GM12878 (cell line): ENCODE measurements around the gene EVC. TPM values are rescaled to one million over a fixed set of nuclear protein-coding genes. Genes with fewer than 3 reads are reported as not detected.

ENCODE experiments used
- ATAC-seq: fragments of 200-7000 bp; cut with Tn5 transposase; 3 replicates; pipeline ENCODE4 v1.9.1; 2020; ENCODE audit warnings: mild to moderate bottlenecking, moderate library complexity
- BruUV-seq: library from RNA; stranded (reverse); fragments of 400-500 nt; replicated peaks from 2 replicates; lab custom pipeline; 2021; lab: Mats Ljungman, UMichigan
- CTCF ChIA-PET: fragments of 300-600 bp; sonication (Branson Sonifier 250); formaldehyde crosslinking; extraction: SDS; loops from one replicate; lab custom pipeline; 2021; ENCODE audit warnings: inconsistent platforms; lab: Yijun Ruan, JAX
- POLR2A ChIA-PET: fragments of 350-600 bp; formaldehyde crosslinking; extraction: SDS; loops from one replicate; lab custom pipeline; 2021; ENCODE audit warnings: inconsistent platforms; lab: Charles Lee
- RAD21 ChIA-PET: fragments of 300-600 bp; sonication (Branson Sonifier 250); formaldehyde crosslinking; loops from one replicate; lab custom pipeline; 2023; ENCODE audit warnings: antibody characterized with exemption; ENCODE audit not compliant: unreplicated experiment; lab: Charles Lee
- SMC1A ChIA-PET: fragments of 300-600 bp; sonication (Branson Sonifier 250); formaldehyde crosslinking; loops from one replicate; lab custom pipeline; 2023; ENCODE audit not compliant: unreplicated experiment, uncharacterized antibody; lab: Charles Lee
- DNase-seq: peaks from one replicate; pipeline ENCODE4 v3.0.0-alpha.2; 2011; ENCODE audit warnings: low read depth, low spot score
- FAIRE-seq: peaks from 3 replicates; lab custom pipeline; 2011; peaks lifted over from hg19 to GRCh38; lab: Jason Lieb, UNC
- H2AFZ ChIP-seq: 2 replicates; pipeline ENCODE4 v1.6.0; 2011; ENCODE audit warnings: low read depth, low read length, control low read depth; ENCODE audit not compliant: control insufficient read depth
- H3K27ac ChIP-seq: 2 replicates; pipeline ENCODE4 v1.5.1; 2011; ENCODE audit warnings: control low read depth; ENCODE audit not compliant: control insufficient read depth, insufficient read depth
- H3K27me3 ChIP-seq, 2 experiments: replicated peaks in 1 of 2; 2 replicates each; pipeline versions ENCODE4 v1.6.0 to v1.6.1; 2011; ENCODE audit warnings: low read length in 1 of 2; ENCODE audit not compliant: control insufficient read depth in 2 of 2, insufficient read depth in 2 of 2
- H3K36me3 ChIP-seq, 2 experiments: 2 replicates each; pipeline ENCODE4 v1.5.1; 2011; ENCODE audit warnings: low read length in 1 of 2; ENCODE audit not compliant: control insufficient read depth in 2 of 2, insufficient read depth in 2 of 2
- H3K4me1 ChIP-seq: 2 replicates; pipeline ENCODE4 v1.6.1; 2011; ENCODE audit warnings: mild to moderate bottlenecking, low read length, moderate library complexity, mixed read lengths; ENCODE audit not compliant: control insufficient read depth, insufficient read depth
- H3K4me2 ChIP-seq: 2 replicates; pipeline ENCODE4 v1.6.0; 2011; ENCODE audit warnings: control low read depth; ENCODE audit not compliant: control insufficient read depth, insufficient read depth
- H3K4me3 ChIP-seq: fragments of 200-600 bp; sonication (generic); 2 replicates; pipeline ENCODE4 v1.5.1; 2016
- H3K79me2 ChIP-seq: 2 replicates; pipeline ENCODE4 v1.6.0; 2011; ENCODE audit warnings: low read length; ENCODE audit not compliant: control insufficient read depth, insufficient read depth
- H3K9ac ChIP-seq: 2 replicates; pipeline ENCODE4 v1.8.0; 2011; ENCODE audit warnings: low read length, control low read depth, mixed read lengths; ENCODE audit not compliant: control insufficient read depth, insufficient read depth
- H3K9me3 ChIP-seq: replicated peaks from 3 replicates; pipeline ENCODE4 v1.5.1; 2011; ENCODE audit warnings: mild to moderate bottlenecking, low read length; ENCODE audit not compliant: control insufficient read depth, insufficient read depth
- H4K20me1 ChIP-seq: 2 replicates; pipeline ENCODE4 v1.6.0; 2011; ENCODE audit not compliant: control insufficient read depth, insufficient read depth
- CBX3 ChIP-seq: fragments of 200-600 bp; sonication (generic); IDR thresholded peaks from 2 replicates; pipeline ENCODE4 v1.6.1; 2016; ENCODE audit warnings: low read depth, borderline replicate concordance
- CHD1 ChIP-seq: IDR thresholded peaks from 2 replicates; pipeline ENCODE4 v1.6.1; 2012; ENCODE audit warnings: low read depth, low read length, improper control_type of control experiment
- E2F4 ChIP-seq: IDR thresholded peaks from 2 replicates; pipeline ENCODE4 v1.6.1; 2012; ENCODE audit warnings: low read depth, low read length, improper control_type of control experiment
- ELK1 ChIP-seq: IDR thresholded peaks from 2 replicates; pipeline ENCODE4 v1.6.1; 2012; ENCODE audit warnings: low read depth, low read length, improper control_type of control experiment
- EP300 ChIP-seq, 2 experiments: fragments of 150-350 bp in 1 of 2; IDR thresholded peaks; 2 replicates each; pipeline ENCODE4 v1.6.1; 2011 to 2012; ENCODE audit warnings: low read depth in 2 of 2, low read length in 2 of 2, borderline replicate concordance in 1 of 2, improper control_type of control experiment in 1 of 2, inconsistent platforms in 1 of 2; ENCODE audit not compliant: control insufficient read depth in 1 of 2
- HDAC6 ChIP-seq: fragments of 200-600 bp; sonication (generic); IDR thresholded peaks from one replicate; pipeline ENCODE4 v1.8.0; 2017; ENCODE audit warnings: antibody characterized with exemption; ENCODE audit not compliant: unreplicated experiment
- HDGF ChIP-seq: fragments of 450-650 bp; IDR thresholded peaks from 2 replicates; pipeline ENCODE4 v1.6.1; 2016; ENCODE audit warnings: antibody characterized with exemption
- MLLT1 ChIP-seq: fragments of 450-650 bp; IDR thresholded peaks from 2 replicates; pipeline ENCODE4 v1.6.1; 2016; ENCODE audit warnings: mild to moderate bottlenecking
- MTA3 ChIP-seq: IDR thresholded peaks from 2 replicates; pipeline ENCODE4 v1.6.1; 2012; ENCODE audit warnings: low read length, inconsistent platforms, borderline replicate concordance
- MYB ChIP-seq: fragments of 150-350 bp; IDR thresholded peaks from 2 replicates; pipeline ENCODE4 v1.6.1; 2014; ENCODE audit warnings: mild to moderate bottlenecking, low read depth, low read length, borderline replicate concordance
- NFYA ChIP-seq: IDR thresholded peaks from 2 replicates; pipeline ENCODE4 v1.6.1; 2011; ENCODE audit warnings: low read depth, mild to moderate bottlenecking, low read length, improper control_type of control experiment, borderline replicate concordance
- NR2C2 ChIP-seq: IDR thresholded peaks from 2 replicates; pipeline ENCODE4 v1.6.1; 2011; ENCODE audit warnings: borderline replicate concordance, low read depth; ENCODE audit not compliant: control insufficient read depth, insufficient read length
- RAD21 ChIP-seq: IDR thresholded peaks from 2 replicates; pipeline ENCODE4 v1.6.1; 2011; ENCODE audit warnings: mild to moderate bottlenecking, low read depth, low read length, moderate library complexity; ENCODE audit not compliant: insufficient read depth
- RCOR1 ChIP-seq: conservative IDR thresholded peaks from 2 replicates; pipeline ENCODE4 v1.6.1; 2012; ENCODE audit warnings: low read depth, low read length, improper control_type of control experiment
- RELB ChIP-seq: fragments of 450-650 bp; IDR thresholded peaks from 2 replicates; pipeline ENCODE4 v1.6.1; 2017; ENCODE audit warnings: low read depth, mild to moderate bottlenecking, moderate library complexity
- SPI1 ChIP-seq: IDR thresholded peaks from 2 replicates; pipeline ENCODE4 v1.6.1; 2011; ENCODE audit warnings: low read depth, mild to moderate bottlenecking, low read length, moderate library complexity, borderline replicate concordance; ENCODE audit not compliant: insufficient read depth
- SRF ChIP-seq, 2 experiments: IDR thresholded peaks; 2 replicates each; pipeline ENCODE4 v1.6.1; 2011; ENCODE audit warnings: low read depth in 2 of 2, low read length in 2 of 2, mild to moderate bottlenecking in 1 of 2, moderate library complexity in 1 of 2
- TCF12 ChIP-seq: IDR thresholded peaks from 2 replicates; pipeline ENCODE4 v1.6.1; 2011; ENCODE audit warnings: low read depth, mild to moderate bottlenecking, low read length
- whole genome bisulfite sequencing: methylation state at CpG from one replicate; pipeline ENCODE4 v1.1.6; 2016; ENCODE audit warnings: low lambda C conversion rate; ENCODE audit not compliant: insufficient replicate concordance, insufficient coverage; ENCODE audit errors: missing lambda C conversion rate; 5-methylcytosine and 5-hydroxymethylcytosine counted together
- in situ Hi-C: fragments of 300-500 bp; cut with MboI; formaldehyde crosslinking; loops from 9 replicates; pipeline ENCODE4 v1.14.3; 2018; ENCODE audit warnings: mixed read lengths
- intact Hi-C: fragments of 100-400 bp; cut with micrococcal nuclease; formaldehyde crosslinking; loops from one replicate; pipeline ENCODE4 v1.14.2; 2022; ENCODE audit not compliant: unreplicated experiment
- polyA plus RNA-seq, 11 experiments: library from polyadenylated mRNA; depleted of rRNA in 4 of 11; unstranded in 6 of 11; stranded (reverse) in 5 of 11; fragments of >200 nt; fragmentation: Nextera tagmentation in 4 of 11; fragmentation: Illumina TruSeq in 1 of 11; extraction: Ambion mirVana in 4 of 11; extraction: Trizol in 1 of 11; gene quantifications; 1 replicate in 1 of 11; 2 replicates in 10 of 11; pipeline versions ENCODE4 v1.2.1 to v1.2.3, GENCODE V29; 2011 to 2016; ENCODE audit warnings: inconsistent platforms in 2 of 11, missing spikeins in 2 of 11, low read depth in 1 of 11
- total RNA-seq, 4 experiments: library from RNA; depleted of rRNA in 3 of 4; stranded (reverse); fragments of >200 nt in 3 of 4; fragmentation: Illumina TruSeq in 1 of 4; extraction: Trizol in 1 of 4; gene quantifications; 2 replicates each; pipeline versions ENCODE4 v1.2.1 to v1.2.3, GENCODE V29; 2013 to 2021

Gene EVC
- total and polyA plus RNA-seq, 10 of the 15 experiments (the other 5 are each of a cell fraction or from before 2014, with no cell fraction given), result 0.87 to 55.9 (median 15.6) TPM

- H3K79me2 ChIP-seq, result no peaks in the 10 kb centered on the region
- H3K36me3 ChIP-seq, result no peaks in the 10 kb centered on the region
- ChIA-PET SMC1A (interaction anchor here (0.8 to 1.4 kb wide), 4 partner anchors 9 to 59 kb away, joined by 3 to 4 read pairs (median 4); no protein-coding TSS in a partner anchor), RAD21 (interaction anchor here (0.6 to 3.3 kb wide), 4 partner anchors 10 to 47 kb away, joined by 3 to 11 read pairs (median 3); no protein-coding TSS in a partner anchor), CTCF (interaction anchor here (1.2 to 2.5 kb wide), 2 partner anchors 9 to 23 kb away, joined by 4 to 8 read pairs; no protein-coding TSS in a partner anchor), POLR2A (interaction anchor here (1.5 kb wide), 1 partner anchor 10 kb away, joined by 3 read pairs; no protein-coding TSS in a partner anchor)
- H3K4me3 ChIP-seq, result no peak overlapping the region
- DNase-seq (no peak), ATAC-seq (peak; percentile 5; the same call in 2 of the 3 replicates), FAIRE-seq (peak; percentile 7)
- H3K9ac ChIP-seq, result no peak overlapping the region
- H4K20me1 ChIP-seq, result no peaks in the 10 kb centered on the region
- peaks cover 11% of the 10 kb centered on the region for H3K4me1 ChIP-seq
- intact Hi-C loops, result no loop called here
- no peak overlapping the region for H3K4me2 ChIP-seq
- in situ Hi-C loops, result no loop called here
- H3K27ac ChIP-seq, result 0 out of 2 replicates have a peak overlapping the region, but pooled peaks have one; percentile 5
- no peaks in the 10 kb centered on the region; the same call in 2 of the 3 replicates for H3K9me3 ChIP-seq
- H3K27me3 ChIP-seq, result no peaks in the 10 kb centered on the region
- no peak overlapping the region for H2AFZ ChIP-seq
- 32% methylated on average over 5 of the region's 5 CpGs for WGBS
- BruUV-seq, result TSS peak; percentile 27
- TF ChIP-seq EP300 (IDR thresholded peaks at IDR 0.05; ENCODE audit: borderline replicate concordance in 1 of 2, control insufficient read depth in 1 of 2, low read depth in 2 of 2, low read length in 2 of 2) (no peak), TCF12 (no peak), NR2C2 (no peak), CHD1 (no peak), ELK1 (no peak), RELB (peak; percentile 80), SPI1 (no peak; the same call in 1 of the 2 replicates), NFYA (no peak), HDAC6 (no peak), RCOR1 (no peak), MYB (no peak), E2F4 (no peak), CBX3 (no peak), SRF (IDR thresholded peaks at IDR 0.05; ENCODE audit: low read depth in 2 of 2, low read length in 2 of 2) (no peak), HDGF (no peak), MTA3 (no peak), RAD21 (no peak), MLLT1 (no peak)
Observed at GRCh38 chr4:5705647-5706320, 5.2 kb upstream of the EVC start.
